ENCODE data around the gene PTPRG. TPM values are rescaled to one million over a fixed set of nuclear protein-coding genes. Genes with fewer than 3 reads are reported as not detected.

PTPRG gene
- total RNA-seq, 1 experiment from 2014 or later = 69.3 TPM

- H3K4me2 ChIP-seq (ENCODE audit: insufficient read depth, insufficient read length, low read length) = no peak overlapping the region
- no CpG with 5 or more reads among the region's 5 CpGs for WGBS (ENCODE audit: extremely low coverage, insufficient read length, low lambda C conversion rate)
- no peaks in the 10 kb centered on the region for H3K9me3 Mint-ChIP-seq
- H3T11ph ChIP-seq (ENCODE audit: low read length) = no peak overlapping the region
- H3K23me2 ChIP-seq (ENCODE audit: insufficient read length, low read depth, low read length, poor library complexity, severe bottlenecking) = no peaks in the 10 kb centered on the region
- H4K91ac ChIP-seq (ENCODE audit: insufficient read length, low read depth, low read length) = no peak overlapping the region
- no peaks in the 10 kb centered on the region for H3K79me2 ChIP-seq (ENCODE audit: insufficient read depth, low read length)
- no peak overlapping the region for H2BK20ac ChIP-seq (ENCODE audit: low read depth, low read length, poor library complexity, severe bottlenecking)
- H3K14ac ChIP-seq (ENCODE audit: insufficient read depth, low read length) = no peak overlapping the region
- peaks cover 15 to 24% (median 16%) of the 10 kb centered on the region in 3 experiments; a peak in 5 of 7 replicates for H3K36me3 Mint-ChIP-seq (ENCODE audit: insufficient read depth in 1 of 3, low read depth in 3 of 3)
- H2BK5ac ChIP-seq (ENCODE audit: insufficient read length, low read length) = no peak overlapping the region
- H3K79me1 ChIP-seq (ENCODE audit: insufficient read depth, low read depth, low read length, poor library complexity, severe bottlenecking) = no peaks in the 10 kb centered on the region
- H3K56ac ChIP-seq (ENCODE audit: insufficient read length, low read depth, low read length) = no peak overlapping the region
- no peak overlapping the region for H2AFZ ChIP-seq (ENCODE audit: low read length)
- H3K27me3 ChIP-seq (ENCODE audit: insufficient read depth, low read length) = no peaks in the 10 kb centered on the region
- H2BK15ac ChIP-seq (ENCODE audit: low read depth, low read length) = no peak overlapping the region
- no peak overlapping the region for H3K23ac ChIP-seq (ENCODE audit: insufficient read length, low read depth, low read length)
- H3K4me3 Mint-ChIP-seq = no peak overlapping the region
- no peak overlapping the region for H4K8ac ChIP-seq (replicated peaks; ENCODE audit: insufficient read length, low read depth, low read length)
- H4K5ac ChIP-seq (ENCODE audit: insufficient read length, low read depth, low read length) = no peak overlapping the region
- H4K20me1 ChIP-seq (ENCODE audit: control insufficient read depth, insufficient read depth, insufficient read length) = no peaks in the 10 kb centered on the region
- no peak overlapping the region for H3K27ac ChIP-seq (ENCODE audit: insufficient read length, low read depth, low read length)
- no peak for DNase-seq
- H2BK120ac ChIP-seq (ENCODE audit: low read depth, low read length, poor library complexity, severe bottlenecking) = no peak overlapping the region
- H3K27ac Mint-ChIP-seq = no peak overlapping the region
- H3K4me1 Mint-ChIP-seq = peaks cover 6 to 9% of the 10 kb centered on the region in 2 experiments; a peak in 3 of 4 replicates
- no peak overlapping the region for H3K9ac ChIP-seq (ENCODE audit: extremely low read depth, insufficient read length, low read length)
- H2BK12ac ChIP-seq (ENCODE audit: insufficient read length, low read depth, low read length) = no peak overlapping the region
- no peaks in the 10 kb centered on the region for H3K4me1 ChIP-seq (ENCODE audit: insufficient read depth, low read length)
- H3K4ac ChIP-seq (ENCODE audit: low read depth, low read length) = no peak overlapping the region
- H2AK5ac ChIP-seq (ENCODE audit: insufficient read length, low read length) = no peak overlapping the region
- no peaks in the 10 kb centered on the region; the same call in 1 of the 2 replicates for H3K27me3 Mint-ChIP-seq (ENCODE audit: low read depth)
- no peaks in the 10 kb centered on the region for H3K9me3 ChIP-seq (ENCODE audit: control insufficient read depth, low read depth, low read length)
- no peak overlapping the region for H3K18ac ChIP-seq (ENCODE audit: insufficient read length, low read depth, low read length)
- no peak for TF ChIP-seq CTCF (conservative IDR thresholded peaks at IDR 0.05)
These were observed 647.7 kb downstream of the PTPRG start for GRCh38 chr3:62209101-62209500.
